Activated T-helper 2 cell treated with anti-CD3 and anti-CD28 coated beads, Interferon-gamma antibody, Interleukin-2, Interleukin-4, amounts not matched to agents 10 μg/mL and 5 μg/mL and 100 μg/mL, durations not matched to agents 14 hours and 24 hours and 36 hours (primary cell): ENCODE results near the gene ELOVL4. TPM values are rescaled to one million over a fixed set of nuclear protein-coding genes. Genes with fewer than 3 reads are reported as not detected.

Source experiments
- DNase-seq: peaks from one replicate; pipeline ENCODE4 v3.0.0; 2021; ENCODE audit warnings: low spot score
- H3K27ac Mint-ChIP-seq: one replicate; pipeline ENCODE4 v1.8.0; 2021; ENCODE audit warnings: mixed read lengths
- H3K27me3 Mint-ChIP-seq: one replicate; pipeline ENCODE4 v1.8.0; 2021; ENCODE audit warnings: low read depth, mixed read lengths
- H3K36me3 Mint-ChIP-seq: one replicate; pipeline ENCODE4 v1.8.0; 2021; ENCODE audit warnings: low read depth, mixed read lengths
- H3K4me1 Mint-ChIP-seq: one replicate; pipeline ENCODE4 v1.8.0; 2021; ENCODE audit warnings: low read depth, mixed read lengths
- H3K4me3 Mint-ChIP-seq: one replicate; pipeline ENCODE4 v1.8.0; 2021; ENCODE audit warnings: low read depth, mild to moderate bottlenecking, moderate library complexity, mixed read lengths
- H3K9me3 Mint-ChIP-seq: one replicate; pipeline ENCODE4 v1.8.0; 2021; ENCODE audit warnings: mixed read lengths
- intact Hi-C: fragments of 100-400 bp; cut with micrococcal nuclease; formaldehyde crosslinking; loops from one replicate; pipeline ENCODE4 v1.15.1; 2023
- total RNA-seq: library from RNA; stranded (reverse); gene quantifications from 2 replicates; pipeline ENCODE4 v1.2.3, GENCODE V29; 2022

Gene ELOVL4
- 0.76 and 0.98 TPM in 2 replicates for total RNA-seq

GRCh38 chr6:79947191-79948186, at the start of gene ELOVL4:
Gene ELOVL4, minus strand, starts transcription at chr6:79947553. Its CDS starts 274 bp downstream, at chr6:79947279.
- H3K4me3 Mint-ChIP-seq: peak within 1 kb of the TSS; percentile 83
- H3K36me3 Mint-ChIP-seq: no peaks in the 10 kb centered on the region
- peaks cover 45% of the 10 kb centered on the region for H3K27me3 Mint-ChIP-seq
- intact Hi-C loops: loop anchor here (2.0 kb wide), 1 partner anchor 57 kb away; the partner anchor contains the start of gene TTK
- H3K9me3 Mint-ChIP-seq: no peaks in the 10 kb centered on the region
- peaks cover 20% of the 10 kb centered on the region for H3K4me1 Mint-ChIP-seq
- no peak within 1 kb of the TSS for H3K27ac Mint-ChIP-seq
- DNase-seq: peak; percentile 18

- Mint-ChIP-seq H3K27ac (no peak overlapping the region), H3K4me1 (no peaks in the 10 kb centered on the region), H3K4me3 (no peak overlapping the region), H3K27me3 (peaks cover 24% of the 10 kb centered on the region), H3K36me3 (no peaks in the 10 kb centered on the region), H3K9me3 (no peaks in the 10 kb centered on the region)
- no peak for DNase-seq
- intact Hi-C loops: no loop called here
These were observed 46.6 kb upstream of the ELOVL4 start for GRCh38 chr6:79993911-79994309.

- Mint-ChIP-seq H3K4me3 (no peak overlapping the region), H3K27me3 (peaks cover 18% of the 10 kb centered on the region), H3K4me1 (no peaks in the 10 kb centered on the region), H3K27ac (no peak overlapping the region), H3K9me3 (no peaks in the 10 kb centered on the region), H3K36me3 (no peaks in the 10 kb centered on the region)
- DNase-seq: no peak
- intact Hi-C loops: no loop called here
These were observed 45.9 kb upstream of the ELOVL4 start for GRCh38 chr6:79993012-79993910.

- H3K27ac Mint-ChIP-seq: no peak overlapping the region
- no peaks in the 10 kb centered on the region for H3K36me3 Mint-ChIP-seq
- H3K4me3 Mint-ChIP-seq: no peak overlapping the region
- intact Hi-C loops: no loop called here
- H3K27me3 Mint-ChIP-seq: peaks cover 4% of the 10 kb centered on the region
- no peaks in the 10 kb centered on the region for H3K4me1 Mint-ChIP-seq
- no peaks in the 10 kb centered on the region for H3K9me3 Mint-ChIP-seq
- DNase-seq: no peak
These were observed 42.3 kb upstream of the ELOVL4 start for GRCh38 chr6:79989641-79990040.

GRCh38 chr6:79985128-79985527, 37.8 kb upstream of the ELOVL4 start:
- intact Hi-C loops: no loop called here
- H3K27me3 Mint-ChIP-seq: peaks cover 7% of the 10 kb centered on the region
- DNase-seq: no peak
- no peak overlapping the region for H3K4me3 Mint-ChIP-seq
- no peaks in the 10 kb centered on the region for H3K36me3 Mint-ChIP-seq
- no peak overlapping the region for H3K27ac Mint-ChIP-seq
- H3K4me1 Mint-ChIP-seq: no peaks in the 10 kb centered on the region
- H3K9me3 Mint-ChIP-seq: no peaks in the 10 kb centered on the region

DNA sequence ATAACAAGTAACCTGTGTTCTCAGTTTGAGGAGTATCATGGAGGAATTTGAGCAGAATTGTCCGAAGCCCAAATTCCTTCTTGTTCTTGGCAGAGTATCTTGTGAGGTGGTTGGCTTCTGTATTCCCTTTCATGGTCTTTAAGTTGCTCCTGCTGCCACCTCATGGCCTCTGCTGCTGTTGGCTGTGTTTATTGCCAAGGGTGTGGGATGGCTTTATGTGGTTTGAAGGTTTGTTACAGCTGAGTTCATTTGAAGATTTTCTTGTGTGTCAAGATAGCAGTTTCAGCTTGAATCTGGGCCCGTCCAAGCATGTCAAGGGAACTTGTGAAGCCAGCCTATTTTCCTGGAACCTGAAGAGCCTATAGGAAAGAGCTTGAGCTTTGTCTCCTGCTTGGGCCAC, 36.9 kb upstream of the ELOVL4 start:
- no peaks in the 10 kb centered on the region for H3K4me1 Mint-ChIP-seq
- H3K9me3 Mint-ChIP-seq: no peaks in the 10 kb centered on the region
- no peak for DNase-seq
- H3K27me3 Mint-ChIP-seq: peaks cover 5% of the 10 kb centered on the region
- H3K36me3 Mint-ChIP-seq: no peaks in the 10 kb centered on the region
- H3K27ac Mint-ChIP-seq: no peak overlapping the region
- H3K4me3 Mint-ChIP-seq: no peak overlapping the region
- intact Hi-C loops: no loop called here

DNA sequence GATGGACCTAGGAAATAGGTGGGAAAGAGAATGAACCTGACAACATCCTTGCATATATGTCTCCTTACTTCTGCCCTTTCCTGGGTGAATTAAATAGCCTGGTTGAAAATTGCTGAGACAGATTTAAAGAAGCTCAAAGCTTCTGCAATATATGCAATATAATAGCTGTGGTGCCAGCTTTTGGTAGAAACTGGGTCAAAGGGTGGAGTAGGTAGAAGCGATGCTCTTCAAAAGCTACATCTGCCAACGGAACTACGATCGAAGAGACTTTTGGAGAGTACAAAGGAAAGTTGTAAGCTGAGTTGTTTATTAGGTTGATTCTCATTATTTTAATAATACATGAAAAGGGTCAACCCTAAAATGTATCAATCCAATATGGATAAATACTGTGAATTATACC, 34.3 kb upstream of the ELOVL4 start:
- Mint-ChIP-seq H3K27me3 (peaks cover 7% of the 10 kb centered on the region), H3K4me1 (no peaks in the 10 kb centered on the region), H3K36me3 (no peaks in the 10 kb centered on the region), H3K9me3 (no peaks in the 10 kb centered on the region), H3K4me3 (no peak overlapping the region), H3K27ac (no peak overlapping the region)
- no peak for DNase-seq
- intact Hi-C loops: no loop called here

- Mint-ChIP-seq H3K9me3 (peaks cover 27% of the 10 kb centered on the region), H3K4me3 (no peak overlapping the region), H3K4me1 (no peaks in the 10 kb centered on the region), H3K27ac (no peak overlapping the region), H3K36me3 (no peaks in the 10 kb centered on the region), H3K27me3 (peaks cover 4% of the 10 kb centered on the region)
- intact Hi-C loops: no loop called here
- DNase-seq: no peak
These were observed 23.8 kb upstream of the ELOVL4 start for GRCh38 chr6:79971193-79971592.

GRCh38 chr6:79969784-79970183, 22.4 kb upstream of the ELOVL4 start:
- intact Hi-C loops: no loop called here
- no peak overlapping the region for H3K4me3 Mint-ChIP-seq
- H3K36me3 Mint-ChIP-seq: no peaks in the 10 kb centered on the region
- H3K27me3 Mint-ChIP-seq: peaks cover 1% of the 10 kb centered on the region
- peaks cover 27% of the 10 kb centered on the region for H3K9me3 Mint-ChIP-seq
- H3K4me1 Mint-ChIP-seq: no peaks in the 10 kb centered on the region
- DNase-seq: no peak
- no peak overlapping the region for H3K27ac Mint-ChIP-seq

- Mint-ChIP-seq H3K4me3 (no peak overlapping the region), H3K4me1 (no peaks in the 10 kb centered on the region), H3K9me3 (peaks cover 27% of the 10 kb centered on the region), H3K36me3 (no peaks in the 10 kb centered on the region), H3K27me3 (peaks cover 3% of the 10 kb centered on the region), H3K27ac (no peak overlapping the region)
- no peak for DNase-seq
- intact Hi-C loops: no loop called here
These were observed 19.8 kb upstream of the ELOVL4 start for GRCh38 chr6:79967178-79967577.

DNA sequence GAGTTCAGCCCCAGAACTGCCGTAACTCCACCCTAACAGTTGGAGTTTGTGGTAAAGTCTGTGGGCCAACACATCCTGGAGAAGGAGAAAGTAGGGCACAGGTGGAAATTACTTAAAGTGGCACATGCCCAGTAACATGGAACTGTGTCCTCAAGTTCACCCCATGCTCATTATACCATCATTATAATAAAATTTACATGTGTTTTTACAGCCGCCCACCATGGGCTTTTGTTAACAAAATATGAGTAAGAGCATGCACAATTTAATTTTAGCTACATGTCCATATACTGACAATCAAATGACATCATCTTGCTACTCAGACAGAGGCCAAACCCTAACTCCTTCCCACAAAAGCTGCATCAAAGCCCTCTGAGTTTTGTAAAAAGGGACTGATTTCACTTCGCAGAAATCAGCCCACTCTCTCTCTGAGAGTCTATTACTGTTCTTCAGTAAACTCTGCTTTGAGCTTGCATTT, 17.3 kb upstream of the ELOVL4 start:
- Mint-ChIP-seq H3K27ac (no peak overlapping the region), H3K4me3 (no peak overlapping the region), H3K9me3 (peaks cover 23% of the 10 kb centered on the region), H3K36me3 (no peaks in the 10 kb centered on the region), H3K27me3 (peaks cover 5% of the 10 kb centered on the region), H3K4me1 (no peaks in the 10 kb centered on the region)
- DNase-seq: no peak
- intact Hi-C loops: no loop called here

DNA sequence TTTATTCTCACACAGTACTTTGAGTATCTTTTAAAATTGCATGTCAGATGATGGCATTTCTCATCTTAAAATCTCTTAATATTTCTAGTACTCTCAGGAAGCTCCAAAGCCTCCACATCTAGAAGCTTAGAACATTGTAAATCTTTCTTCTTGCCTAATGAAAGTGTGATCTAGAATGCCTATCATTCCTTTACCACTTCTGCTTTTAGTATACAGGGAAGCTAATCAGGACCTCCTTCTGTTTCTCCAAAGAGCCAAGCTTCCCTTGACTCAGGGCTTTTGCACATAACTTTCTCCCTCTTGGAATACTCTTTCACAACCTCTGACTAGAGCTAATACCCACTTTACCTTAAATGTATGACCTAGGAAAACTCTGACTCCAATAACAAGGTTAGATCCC, 7.5 kb upstream of the ELOVL4 start:
- H3K9me3 Mint-ChIP-seq: no peaks in the 10 kb centered on the region
- intact Hi-C loops: no loop called here
- H3K27ac Mint-ChIP-seq: no peak overlapping the region
- no peak for DNase-seq
- no peaks in the 10 kb centered on the region for H3K36me3 Mint-ChIP-seq
- H3K4me3 Mint-ChIP-seq: no peak overlapping the region
- H3K4me1 Mint-ChIP-seq: no peaks in the 10 kb centered on the region
- peaks cover 24% of the 10 kb centered on the region for H3K27me3 Mint-ChIP-seq
